K562 (cell line): ENCODE data around the gene ZNRF2. TPM values are rescaled to one million over a fixed set of nuclear protein-coding genes. Genes with fewer than 3 reads are reported as not detected.

Experiments used
- GATAD2B ChIP-seq: fragments of 450-650 bp; IDR thresholded peaks from 2 replicates; pipeline ENCODE4 v1.6.1; 2017; ENCODE audit warnings: mild to moderate bottlenecking, borderline replicate concordance
- GTF2E2 ChIP-seq: fragments of 200-800 bp; sonication (Bioruptor generic); IDR thresholded peaks from 2 replicates; pipeline ENCODE4 v1.6.1; 2016; ENCODE audit warnings: missing genetic modification characterization, missing compliant biosample characterization
- LCOR ChIP-seq: sonication (generic); formaldehyde crosslinking; IDR thresholded peaks from 2 replicates; pipeline ENCODE4 v1.8.0; 2022; ENCODE audit warnings: mild to moderate bottlenecking, missing genetic modification reagents
- LEF1 ChIP-seq: fragments of 450-650 bp; IDR thresholded peaks from 2 replicates; pipeline ENCODE4 v1.6.1; 2016; ENCODE audit warnings: mild to moderate bottlenecking
- MEIS2 ChIP-seq: fragments of 450-650 bp; IDR thresholded peaks from 2 replicates; pipeline ENCODE4 v1.6.1; 2014; ENCODE audit warnings: mild to moderate bottlenecking; ENCODE audit not compliant: partially characterized antibody
- POLR2AphosphoS5 ChIP-seq: IDR thresholded peaks from 2 replicates; pipeline ENCODE4 v1.6.1; 2011; ENCODE audit warnings: mild to moderate bottlenecking, low read depth, low read length, moderate library complexity; ENCODE audit not compliant: control insufficient read depth, insufficient read depth
- RB1 ChIP-seq: fragments of 450-650 bp; IDR thresholded peaks from 2 replicates; pipeline ENCODE4 v1.6.1; 2017; ENCODE audit warnings: low read depth, mild to moderate bottlenecking
- RCOR1 ChIP-seq, 2 experiments: IDR thresholded peaks; 2 replicates each; pipeline ENCODE4 v1.6.1; 2012; ENCODE audit warnings: low read depth in 2 of 2, low read length in 2 of 2, borderline replicate concordance in 1 of 2, improper control_type of control experiment in 1 of 2
- SMAD3 ChIP-seq: fragments of 450-650 bp; formaldehyde crosslinking; conservative IDR thresholded peaks from 2 replicates; pipeline ENCODE4 v1.4.0; 2020; ENCODE audit warnings: mild to moderate bottlenecking
- SNRNP70 ChIP-seq: fragments of 200-400 bp; formaldehyde crosslinking; optimal IDR thresholded peaks from 2 replicates; pipeline ENCODE3; 2017; ENCODE audit warnings: low read depth, low read length
- SP2 ChIP-seq: IDR thresholded peaks from 2 replicates; pipeline ENCODE4 v1.6.1; 2011; ENCODE audit warnings: mild to moderate bottlenecking, low read depth, low read length, moderate library complexity; ENCODE audit not compliant: poor library complexity, severe bottlenecking; ENCODE audit errors: extremely low read depth
- ZFP36 ChIP-seq: fragments of 150-350 bp; IDR thresholded peaks from 2 replicates; pipeline ENCODE4 v1.6.1; 2018; ENCODE audit warnings: low read length, low read depth; ENCODE audit not compliant: partially characterized antibody
- ZNF77 ChIP-seq: fragments of 250-450 bp; sonication (Bioruptor Pico); IDR thresholded peaks from 2 replicates; pipeline ENCODE4 v1.5.0; 2020
- polyA plus RNA-seq, 8 experiments: library from polyadenylated mRNA; depleted of rRNA in 4 of 8; stranded (reverse) in 5 of 8; unstranded in 3 of 8; fragments of >200 nt; fragmentation: Nextera tagmentation in 2 of 8; fragmentation: Illumina TruSeq in 1 of 8; extraction: Ambion mirVana in 2 of 8; extraction: Trizol in 1 of 8; gene quantifications; 2 replicates each; pipeline versions ENCODE4 v1.2.1 to v1.2.3, GENCODE V29; 2011 to 2014; ENCODE audit warnings: inconsistent platforms in 1 of 8, missing spikeins in 1 of 8
- total RNA-seq, 7 experiments: library from RNA; depleted of rRNA in 6 of 7; stranded (reverse); fragments of >200 nt in 6 of 7; fragmentation: Illumina TruSeq in 2 of 7; extraction: Trizol in 2 of 7; gene quantifications; 2 replicates each; pipeline versions ENCODE4 v1.2.1 to v1.2.3, GENCODE V29; 2011 to 2021; ENCODE audit warnings: low replicate concordance in 1 of 7
- TF ChIP-seq, protein P1 (sequence below): sonication (generic); formaldehyde crosslinking; IDR thresholded peaks from 2 replicates; pipeline ENCODE4 v1.8.1; 2023; ENCODE audit warnings: mild to moderate bottlenecking, missing genetic modification reagents, moderate library complexity
- TF ChIP-seq, protein P2 (sequence below), 2 experiments: fragments of 450-650 bp in 1 of 2; sonication (generic) in 1 of 2; formaldehyde crosslinking in 1 of 2; IDR thresholded peaks; 2 replicates each; pipeline versions ENCODE4 v1.7.1 to v1.9.0; 2016 to 2022; ENCODE audit warnings: inconsistent platforms in 1 of 2, mild to moderate bottlenecking in 1 of 2, missing genetic modification reagents in 1 of 2
- TF ChIP-seq, protein P3 (sequence below): sonication (generic); IDR thresholded peaks from 2 replicates; pipeline ENCODE4 v1.6.1; 2016

ZNRF2 gene
- total and polyA plus RNA-seq, 9 of the 15 experiments (the other 6 are each of a cell fraction or from before 2014, with no cell fraction given): 1.1 to 13.9 (median 5.5) TPM

DNA sequence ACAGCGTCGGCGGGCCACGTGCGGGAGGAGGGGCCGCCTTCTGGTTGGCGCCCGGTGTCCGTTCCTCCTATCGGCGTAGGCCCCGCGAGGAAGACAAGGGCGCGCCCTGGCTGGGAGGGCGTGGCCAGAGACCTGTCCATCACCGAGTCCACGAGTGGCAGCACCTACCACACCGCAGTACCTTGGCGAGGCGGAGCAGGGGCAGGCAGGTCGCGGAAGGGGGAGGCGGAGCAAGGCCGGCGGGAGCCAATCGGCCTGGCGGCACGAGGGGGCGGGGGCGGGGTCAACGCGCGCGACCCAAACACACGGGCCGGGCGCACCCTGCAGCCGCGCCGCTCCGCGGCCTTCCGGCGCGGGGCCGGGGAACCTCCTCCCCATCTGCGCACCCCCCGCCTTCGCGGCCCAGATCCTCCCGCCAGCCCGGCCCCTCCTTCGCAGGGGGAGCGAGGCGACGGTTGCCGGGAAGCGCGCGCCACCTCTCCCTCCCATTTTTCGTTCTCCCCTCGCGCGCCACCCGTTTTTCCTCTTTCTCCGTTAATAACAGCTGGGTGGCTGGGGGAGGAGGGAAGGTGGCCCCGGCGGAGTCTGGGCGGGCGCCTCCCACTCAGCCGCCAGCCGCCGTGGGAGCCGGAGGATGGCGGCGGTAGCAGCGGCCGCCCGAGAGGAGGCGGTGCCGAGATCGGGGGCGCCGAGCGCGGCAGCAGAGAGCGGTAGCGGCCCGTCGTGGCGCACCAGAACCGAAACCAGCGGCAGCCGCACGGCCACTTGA lies at the start of gene ZNRF2 (continued):
- TF ChIP-seq, protein P1, sequence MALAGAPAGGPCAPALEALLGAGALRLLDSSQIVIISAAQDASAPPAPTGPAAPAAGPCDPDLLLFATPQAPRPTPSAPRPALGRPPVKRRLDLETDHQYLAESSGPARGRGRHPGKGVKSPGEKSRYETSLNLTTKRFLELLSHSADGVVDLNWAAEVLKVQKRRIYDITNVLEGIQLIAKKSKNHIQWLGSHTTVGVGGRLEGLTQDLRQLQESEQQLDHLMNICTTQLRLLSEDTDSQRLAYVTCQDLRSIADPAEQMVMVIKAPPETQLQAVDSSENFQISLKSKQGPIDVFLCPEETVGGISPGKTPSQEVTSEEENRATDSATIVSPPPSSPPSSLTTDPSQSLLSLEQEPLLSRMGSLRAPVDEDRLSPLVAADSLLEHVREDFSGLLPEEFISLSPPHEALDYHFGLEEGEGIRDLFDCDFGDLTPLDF (CRISPR knock-in tag): peak; percentile 42; the same call in 1 of the 2 replicates
- TF ChIP-seq LEF1 (no peak), ZNF77 (CRISPR knock-in tag) (no peak), RCOR1 (IDR thresholded peaks at IDR 0.05; ENCODE audit: borderline replicate concordance in 1 of 2, low read depth in 2 of 2, low read length in 2 of 2) (0 out of 4 replicates have a peak, but pooled peaks of 1 of the 2 experiments have one; percentile 29), SNRNP70 (no peak), SMAD3 (CRISPR knock-in tag) (no peak), MEIS2 (peak; percentile 86), GTF2E2 (tag) (no peak), LCOR (CRISPR knock-in tag) (peak; percentile 86), RB1 (peak; percentile 54), ZFP36 (no peak), SP2 (no peak), POLR2AphosphoS5 (0 out of 2 replicates have a peak, but pooled peaks have one; percentile 29), GATAD2B (no peak)
- TF ChIP-seq, protein P2, sequence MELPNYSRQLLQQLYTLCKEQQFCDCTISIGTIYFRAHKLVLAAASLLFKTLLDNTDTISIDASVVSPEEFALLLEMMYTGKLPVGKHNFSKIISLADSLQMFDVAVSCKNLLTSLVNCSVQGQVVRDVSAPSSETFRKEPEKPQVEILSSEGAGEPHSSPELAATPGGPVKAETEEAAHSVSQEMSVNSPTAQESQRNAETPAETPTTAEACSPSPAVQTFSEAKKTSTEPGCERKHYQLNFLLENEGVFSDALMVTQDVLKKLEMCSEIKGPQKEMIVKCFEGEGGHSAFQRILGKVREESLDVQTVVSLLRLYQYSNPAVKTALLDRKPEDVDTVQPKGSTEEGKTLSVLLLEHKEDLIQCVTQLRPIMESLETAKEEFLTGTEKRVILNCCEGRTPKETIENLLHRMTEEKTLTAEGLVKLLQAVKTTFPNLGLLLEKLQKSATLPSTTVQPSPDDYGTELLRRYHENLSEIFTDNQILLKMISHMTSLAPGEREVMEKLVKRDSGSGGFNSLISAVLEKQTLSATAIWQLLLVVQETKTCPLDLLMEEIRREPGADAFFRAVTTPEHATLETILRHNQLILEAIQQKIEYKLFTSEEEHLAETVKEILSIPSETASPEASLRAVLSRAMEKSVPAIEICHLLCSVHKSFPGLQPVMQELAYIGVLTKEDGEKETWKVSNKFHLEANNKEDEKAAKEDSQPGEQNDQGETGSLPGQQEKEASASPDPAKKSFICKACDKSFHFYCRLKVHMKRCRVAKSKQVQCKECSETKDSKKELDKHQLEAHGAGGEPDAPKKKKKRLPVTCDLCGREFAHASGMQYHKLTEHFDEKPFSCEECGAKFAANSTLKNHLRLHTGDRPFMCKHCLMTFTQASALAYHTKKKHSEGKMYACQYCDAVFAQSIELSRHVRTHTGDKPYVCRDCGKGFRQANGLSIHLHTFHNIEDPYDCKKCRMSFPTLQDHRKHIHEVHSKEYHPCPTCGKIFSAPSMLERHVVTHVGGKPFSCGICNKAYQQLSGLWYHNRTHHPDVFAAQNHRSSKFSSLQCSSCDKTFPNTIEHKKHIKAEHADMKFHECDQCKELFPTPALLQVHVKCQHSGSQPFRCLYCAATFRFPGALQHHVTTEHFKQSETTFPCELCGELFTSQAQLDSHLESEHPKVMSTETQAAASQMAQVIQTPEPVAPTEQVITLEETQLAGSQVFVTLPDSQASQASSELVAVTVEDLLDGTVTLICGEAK (IDR thresholded peaks at IDR 0.05): no peak
- TF ChIP-seq, protein P2 (CRISPR knock-in tag; IDR thresholded peaks at IDR 0.05): no peak
- TF ChIP-seq, protein P3, sequence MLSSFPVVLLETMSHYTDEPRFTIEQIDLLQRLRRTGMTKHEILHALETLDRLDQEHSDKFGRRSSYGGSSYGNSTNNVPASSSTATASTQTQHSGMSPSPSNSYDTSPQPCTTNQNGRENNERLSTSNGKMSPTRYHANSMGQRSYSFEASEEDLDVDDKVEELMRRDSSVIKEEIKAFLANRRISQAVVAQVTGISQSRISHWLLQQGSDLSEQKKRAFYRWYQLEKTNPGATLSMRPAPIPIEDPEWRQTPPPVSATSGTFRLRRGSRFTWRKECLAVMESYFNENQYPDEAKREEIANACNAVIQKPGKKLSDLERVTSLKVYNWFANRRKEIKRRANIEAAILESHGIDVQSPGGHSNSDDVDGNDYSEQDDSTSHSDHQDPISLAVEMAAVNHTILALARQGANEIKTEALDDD: no peak
